AG09319 (cell line): ENCODE measurements around the gene ESPN.

Experiments
- DNase-seq: peaks from one replicate; pipeline ENCODE4 v3.0.0-alpha.2; 2010; ENCODE audit warnings: low read depth; ENCODE audit errors: extremely low read depth
- TF ChIP-seq, protein P1 (sequence below): IDR thresholded peaks from 2 replicates; pipeline ENCODE4 v1.5.1; 2011; ENCODE audit warnings: low read depth, mild to moderate bottlenecking, inconsistent platforms, low read length, moderate library complexity

The ESPN gene

DNA sequence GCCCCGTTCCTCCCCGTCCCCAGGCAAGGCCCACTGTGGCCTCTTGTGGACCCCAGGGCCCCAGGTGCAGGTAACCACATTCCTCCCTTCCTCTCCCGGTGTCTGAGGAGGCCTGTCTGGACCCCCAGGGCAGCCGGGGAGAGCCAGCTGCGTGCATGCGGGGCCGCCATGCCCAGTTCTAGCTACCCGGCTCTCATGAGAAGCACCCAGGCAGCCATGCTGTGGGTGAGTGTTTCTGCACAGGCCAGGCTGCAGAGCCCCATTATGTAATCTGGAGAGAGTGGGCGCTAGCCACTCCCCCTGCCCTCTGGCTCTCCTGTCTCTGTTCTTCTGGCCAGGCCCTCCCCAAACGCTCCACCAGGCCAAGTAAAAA lies 85.3 kb downstream of the ESPN start:
- TF ChIP-seq, protein P1, sequence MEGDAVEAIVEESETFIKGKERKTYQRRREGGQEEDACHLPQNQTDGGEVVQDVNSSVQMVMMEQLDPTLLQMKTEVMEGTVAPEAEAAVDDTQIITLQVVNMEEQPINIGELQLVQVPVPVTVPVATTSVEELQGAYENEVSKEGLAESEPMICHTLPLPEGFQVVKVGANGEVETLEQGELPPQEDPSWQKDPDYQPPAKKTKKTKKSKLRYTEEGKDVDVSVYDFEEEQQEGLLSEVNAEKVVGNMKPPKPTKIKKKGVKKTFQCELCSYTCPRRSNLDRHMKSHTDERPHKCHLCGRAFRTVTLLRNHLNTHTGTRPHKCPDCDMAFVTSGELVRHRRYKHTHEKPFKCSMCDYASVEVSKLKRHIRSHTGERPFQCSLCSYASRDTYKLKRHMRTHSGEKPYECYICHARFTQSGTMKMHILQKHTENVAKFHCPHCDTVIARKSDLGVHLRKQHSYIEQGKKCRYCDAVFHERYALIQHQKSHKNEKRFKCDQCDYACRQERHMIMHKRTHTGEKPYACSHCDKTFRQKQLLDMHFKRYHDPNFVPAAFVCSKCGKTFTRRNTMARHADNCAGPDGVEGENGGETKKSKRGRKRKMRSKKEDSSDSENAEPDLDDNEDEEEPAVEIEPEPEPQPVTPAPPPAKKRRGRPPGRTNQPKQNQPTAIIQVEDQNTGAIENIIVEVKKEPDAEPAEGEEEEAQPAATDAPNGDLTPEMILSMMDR: no peak
- no peak for DNase-seq

DNA sequence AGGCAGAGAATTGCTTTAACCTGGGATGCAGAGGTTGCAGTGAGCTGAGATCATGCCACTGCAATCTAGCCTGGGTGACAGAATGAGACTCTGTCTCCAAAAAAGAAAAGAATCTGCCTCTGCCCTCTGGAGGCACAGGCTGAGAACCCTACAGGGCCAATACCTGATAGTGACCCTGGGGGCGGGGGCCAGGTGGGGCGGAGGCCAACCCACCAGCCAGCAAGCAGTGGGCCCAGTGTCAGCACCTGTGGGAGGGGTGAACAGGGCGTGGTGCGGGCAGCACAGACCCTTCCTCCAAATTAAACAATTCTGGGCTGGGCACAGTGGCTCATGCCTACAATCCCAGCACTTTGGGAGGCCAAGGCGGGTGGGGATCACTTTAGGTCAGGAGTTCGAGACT lies 85.9 kb downstream of the ESPN start:
- TF ChIP-seq, protein P1: no peak

More for the DNA sequence above, 85.9 kb downstream of the ESPN start:
- no peak for DNase-seq
